Measurements from ENCODE around the gene JARID2.
A peak's percentile ranks its signal among the peaks of the same experiment; 100 is the strongest.

The JARID2 gene

GRCh38 chr6:15500901-15501825 lies 255.3 kb downstream of the JARID2 start:
- peak; percentile 48 for DNase-seq

GRCh38 chr6:15501826-15502445 lies 256.1 kb downstream of the JARID2 start:
- DNase-seq: peak; percentile 56

- peak; percentile 27 for DNase-seq
Measured at GRCh38 chr6:15502446-15503345, 256.8 kb downstream of the JARID2 start.

GRCh38 chr6:15503346-15503680 lies 257.4 kb downstream of the JARID2 start:
- DNase-seq: no peak

- DNase-seq: peak; percentile 45
Measured at GRCh38 chr6:15504040-15504495, 258.2 kb downstream of the JARID2 start.

GRCh38 chr6:15504581-15505350 lies 258.9 kb downstream of the JARID2 start:
- DNase-seq: peak; percentile 57

GRCh38 chr6:15505463-15505918 lies 259.6 kb downstream of the JARID2 start:
- DNase-seq: peak; percentile 43

- peak; percentile 27 for DNase-seq
Measured at GRCh38 chr6:15506066-15506465, 260.2 kb downstream of the JARID2 start.

GRCh38 chr6:15507221-15507620 lies 261.4 kb downstream of the JARID2 start:
- DNase-seq: peak; percentile 37

- peak; percentile 55 for DNase-seq
Measured at GRCh38 chr6:15507746-15508145, 261.9 kb downstream of the JARID2 start.

- no peak for DNase-seq
Measured at GRCh38 chr6:15508441-15508871, 262.6 kb downstream of the JARID2 start.

- no peak for DNase-seq
Measured at GRCh38 chr6:15508931-15509330, 263.1 kb downstream of the JARID2 start.

GRCh38 chr6:15509335-15509933 lies 263.6 kb downstream of the JARID2 start:
- no peak for DNase-seq

- DNase-seq: no peak
Measured at GRCh38 chr6:15510121-15510520, 264.3 kb downstream of the JARID2 start.

- DNase-seq: no peak
Measured at GRCh38 chr6:15510536-15511247, 264.8 kb downstream of the JARID2 start.

GRCh38 chr6:15511248-15512125 lies 265.6 kb downstream of the JARID2 start:
- DNase-seq: no peak

GRCh38 chr6:15512126-15512525 lies 266.3 kb downstream of the JARID2 start:
- no peak for DNase-seq

- DNase-seq: no peak
Measured at GRCh38 chr6:15512721-15513120, 266.9 kb downstream of the JARID2 start.

- no peak for DNase-seq
Measured at GRCh38 chr6:15513131-15513771, 267.4 kb downstream of the JARID2 start.
